Astrocyte of the cerebellum (primary cell): ENCODE data around the gene FICD.

Source experiments
- DNase-seq: peaks from one replicate; pipeline ENCODE4 v3.0.0-alpha.2; 2011; ENCODE audit warnings: low read depth
- H3K4me3 ChIP-seq: 2 replicates; pipeline ENCODE4 v1.5.1; 2011; ENCODE audit warnings: mild to moderate bottlenecking, low read depth, low read length, moderate library complexity
- in situ Hi-C: cut with HindIII; loops from 2 replicates; pipeline ENCODE4 v1.10.0; 2017; ENCODE audit warnings: low sequenced_read_pairs
- TF ChIP-seq, protein P1 (sequence below): IDR thresholded peaks from 2 replicates; pipeline ENCODE4 v1.5.1; 2012; ENCODE audit warnings: low read length, low read depth, moderate library complexity, mild to moderate bottlenecking; ENCODE audit errors: missing control alignments

Gene FICD

DNA sequence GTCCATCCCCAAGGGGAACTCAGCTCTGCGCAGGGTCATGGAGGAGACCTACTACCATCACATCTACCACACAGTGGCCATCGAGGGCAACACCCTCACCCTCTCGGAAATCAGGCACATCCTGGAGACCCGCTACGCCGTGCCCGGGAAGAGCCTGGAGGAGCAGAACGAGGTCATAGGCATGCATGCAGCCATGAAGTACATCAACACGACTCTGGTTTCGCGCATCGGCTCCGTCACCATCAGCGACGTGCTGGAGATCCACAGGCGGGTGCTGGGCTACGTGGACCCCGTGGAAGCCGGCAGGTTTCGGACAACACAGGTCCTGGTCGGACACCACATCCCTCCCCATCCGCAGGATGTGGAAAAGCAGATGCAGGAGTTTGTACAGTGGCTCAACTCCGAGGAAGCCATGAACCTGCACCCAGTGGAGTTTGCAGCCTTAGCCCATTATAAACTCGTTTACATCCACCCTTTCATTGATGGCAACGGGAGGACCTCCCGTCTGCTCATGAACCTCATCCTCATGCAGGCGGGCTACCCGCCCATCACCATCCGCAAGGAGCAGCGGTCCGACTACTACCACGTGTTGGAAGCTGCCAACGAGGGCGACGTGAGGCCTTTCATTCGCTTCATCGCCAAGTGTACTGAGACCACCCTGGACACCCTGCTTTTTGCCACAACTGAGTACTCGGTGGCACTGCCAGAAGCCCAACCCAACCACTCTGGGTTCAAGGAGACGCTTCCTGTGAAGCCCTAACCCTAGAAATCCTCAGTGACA, 3.8 kb downstream of the FICD start:
- TF ChIP-seq, protein P1, sequence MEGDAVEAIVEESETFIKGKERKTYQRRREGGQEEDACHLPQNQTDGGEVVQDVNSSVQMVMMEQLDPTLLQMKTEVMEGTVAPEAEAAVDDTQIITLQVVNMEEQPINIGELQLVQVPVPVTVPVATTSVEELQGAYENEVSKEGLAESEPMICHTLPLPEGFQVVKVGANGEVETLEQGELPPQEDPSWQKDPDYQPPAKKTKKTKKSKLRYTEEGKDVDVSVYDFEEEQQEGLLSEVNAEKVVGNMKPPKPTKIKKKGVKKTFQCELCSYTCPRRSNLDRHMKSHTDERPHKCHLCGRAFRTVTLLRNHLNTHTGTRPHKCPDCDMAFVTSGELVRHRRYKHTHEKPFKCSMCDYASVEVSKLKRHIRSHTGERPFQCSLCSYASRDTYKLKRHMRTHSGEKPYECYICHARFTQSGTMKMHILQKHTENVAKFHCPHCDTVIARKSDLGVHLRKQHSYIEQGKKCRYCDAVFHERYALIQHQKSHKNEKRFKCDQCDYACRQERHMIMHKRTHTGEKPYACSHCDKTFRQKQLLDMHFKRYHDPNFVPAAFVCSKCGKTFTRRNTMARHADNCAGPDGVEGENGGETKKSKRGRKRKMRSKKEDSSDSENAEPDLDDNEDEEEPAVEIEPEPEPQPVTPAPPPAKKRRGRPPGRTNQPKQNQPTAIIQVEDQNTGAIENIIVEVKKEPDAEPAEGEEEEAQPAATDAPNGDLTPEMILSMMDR, result no peak
- DNase-seq, result no peak
- H3K4me3 ChIP-seq, result no peak overlapping the region
- in situ Hi-C loops, result no loop called here

GRCh38 chr12:108519558-108519957, 4.5 kb downstream of the FICD start:
- TF ChIP-seq, protein P1, result no peak
- DNase-seq, result no peak
- in situ Hi-C loops, result no loop called here
- H3K4me3 ChIP-seq, result no peak overlapping the region

DNA sequence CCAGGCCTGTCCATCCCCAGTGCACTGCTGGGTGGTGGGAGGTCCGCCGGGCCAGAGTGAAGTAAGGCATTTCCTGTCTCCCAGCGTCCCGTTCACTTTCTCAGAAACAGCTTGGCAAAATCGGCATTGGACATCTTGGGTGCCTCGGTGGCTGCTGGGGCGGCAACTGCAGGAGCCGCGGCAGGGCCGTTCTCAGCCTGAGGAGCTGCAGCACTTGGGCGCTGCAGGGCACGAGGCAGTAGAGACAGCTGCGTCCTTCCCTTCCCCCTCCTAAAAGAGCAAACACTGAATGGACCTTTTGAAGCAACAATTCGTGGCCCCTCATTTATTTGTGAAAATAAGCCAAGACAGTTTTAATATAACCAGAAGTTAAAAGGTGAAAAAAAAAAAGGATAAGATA, 8.3 kb downstream of the FICD start:
- in situ Hi-C loops, result no loop called here
- no peak overlapping the region for H3K4me3 ChIP-seq
- no peak for DNase-seq
- TF ChIP-seq, protein P1, result no peak

DNA sequence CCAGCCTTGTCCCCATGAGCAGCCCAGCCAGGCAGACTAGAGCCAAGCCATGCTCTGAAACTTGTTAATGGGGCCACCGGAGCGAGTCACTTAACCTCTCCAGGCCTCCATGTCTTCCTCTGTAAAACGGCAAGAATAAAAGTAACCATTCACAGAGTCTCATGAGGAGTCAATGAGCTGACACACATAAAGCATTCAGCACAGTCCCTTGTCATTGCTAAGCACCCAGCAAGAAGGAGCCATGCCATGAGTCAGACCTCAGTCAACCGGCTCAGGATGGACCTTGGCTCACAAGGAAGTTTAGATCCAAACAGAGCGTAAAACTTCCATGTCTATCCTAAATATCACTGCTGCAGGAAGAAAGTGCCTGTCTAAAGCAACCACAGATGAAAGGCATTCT, 10.6 kb downstream of the FICD start:
- no peak overlapping the region for H3K4me3 ChIP-seq
- TF ChIP-seq, protein P1, result no peak
- in situ Hi-C loops, result no loop called here
- DNase-seq, result no peak

GRCh38 chr12:108526482-108527165, 11.5 kb downstream of the FICD start:
- H3K4me3 ChIP-seq, result no peak overlapping the region
- in situ Hi-C loops, result no loop called here
- DNase-seq, result peak; percentile 76
- TF ChIP-seq, protein P1, result peak; percentile 67

- TF ChIP-seq, protein P1, result no peak
- DNase-seq, result no peak
- in situ Hi-C loops, result no loop called here
- no peak overlapping the region for H3K4me3 ChIP-seq
Observed at GRCh38 chr12:108527166-108527496, 12.1 kb downstream of the FICD start.
